Neural crest cell (in vitro differentiated cells): ENCODE results near the gene SEC22B. TPM values are rescaled to one million over a fixed set of nuclear protein-coding genes. Genes with fewer than 3 reads are reported as not detected.
"Not testable (repeated sequence)": the region's sequence is repeated elsewhere in the genome, so short reads cannot be mapped to it uniquely, and the experiment has no call there.

Source experiments
- DNase-seq: peaks from one replicate; pipeline ENCODE4 v3.0.0; 2021; ENCODE audit warnings: low read depth, mixed read lengths, low spot score
- H3K27ac Mint-ChIP-seq: one replicate; pipeline ENCODE4 v1.8.0; 2021; ENCODE audit warnings: mild to moderate bottlenecking, mixed read lengths; ENCODE audit not compliant: unreplicated experiment
- H3K27me3 Mint-ChIP-seq: 2 replicates; pipeline ENCODE4 v1.8.0; 2021; ENCODE audit warnings: low read depth, mild to moderate bottlenecking, mixed read lengths
- H3K36me3 Mint-ChIP-seq: 2 replicates; pipeline ENCODE4 v1.8.0; 2021; ENCODE audit warnings: low read depth, mild to moderate bottlenecking, mixed read lengths
- H3K4me1 Mint-ChIP-seq: 2 replicates; pipeline ENCODE4 v1.8.0; 2021; ENCODE audit warnings: mixed read lengths
- H3K4me3 Mint-ChIP-seq: one replicate; pipeline ENCODE4 v1.8.0; 2021; ENCODE audit warnings: mild to moderate bottlenecking, mixed read lengths
- H3K9me3 Mint-ChIP-seq: 2 replicates; pipeline ENCODE4 v1.8.0; 2021; ENCODE audit warnings: mixed read lengths
- total RNA-seq: library from RNA; stranded (reverse); gene quantifications from 2 replicates; pipeline ENCODE4 v1.2.1, GENCODE V29; 2021
- TF ChIP-seq, protein P1 (sequence below): fragments of 200-600 bp; sonication (generic); conservative IDR thresholded peaks from 2 replicates; pipeline ENCODE4 v1.5.0; 2021; ENCODE audit warnings: antibody characterized with exemption, mild to moderate bottlenecking

Gene SEC22B
- total RNA-seq, 1 donor from 2014 or later = 18.9 TPM

DNA sequence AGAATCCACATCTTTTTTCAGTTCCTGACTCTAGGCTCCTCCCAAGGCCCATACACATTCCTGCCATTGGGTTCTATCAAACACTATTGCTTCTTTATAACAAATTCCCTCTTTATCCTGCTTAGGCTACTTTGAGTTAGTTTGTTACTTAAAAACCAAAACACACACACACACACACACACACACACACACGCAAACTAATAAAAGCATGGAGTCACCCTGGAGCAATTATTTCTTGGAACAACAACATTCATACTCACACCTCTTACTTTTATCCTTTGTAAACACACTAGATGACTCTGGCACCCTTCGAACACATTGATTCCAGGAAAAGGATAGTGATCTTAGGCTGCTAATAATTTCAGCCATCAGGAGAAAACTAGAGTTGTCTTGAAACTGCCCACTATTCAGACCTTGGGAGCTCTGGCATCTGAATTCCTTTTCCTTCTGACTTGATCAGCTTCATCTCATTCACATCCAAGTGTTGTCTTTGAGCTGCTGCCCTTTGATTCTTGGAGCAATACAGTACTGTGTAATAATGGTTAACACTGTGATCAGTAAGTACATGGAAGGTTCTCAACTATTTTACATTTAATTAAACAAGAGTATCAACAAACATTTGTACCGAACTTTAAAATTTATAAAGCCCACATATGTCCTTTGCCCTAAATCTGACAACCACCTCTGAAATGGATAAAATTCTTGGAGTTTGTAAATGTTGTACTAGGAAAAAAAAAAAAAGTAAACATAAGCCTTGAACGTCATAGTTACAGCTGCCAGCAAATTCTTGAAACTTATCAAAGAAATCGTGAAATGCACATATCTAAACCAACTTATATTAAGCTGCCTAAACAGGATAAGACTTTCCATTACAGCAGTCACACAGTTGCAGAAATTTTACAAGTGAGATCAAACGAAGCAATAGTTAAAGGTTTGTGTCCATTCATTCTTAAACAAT, 2.8 kb upstream of the SEC22B start:
- Mint-ChIP-seq H3K36me3 (no peaks in the 10 kb centered on the region), H3K4me3 (peak overlapping the region; percentile 78), H3K9me3 (no peaks in the 10 kb centered on the region), H3K27me3 (no peaks in the 10 kb centered on the region), H3K27ac (no peak overlapping the region), H3K4me1 (peaks cover 23% of the 10 kb centered on the region)
- DNase-seq = no peak
- TF ChIP-seq, protein P1, sequence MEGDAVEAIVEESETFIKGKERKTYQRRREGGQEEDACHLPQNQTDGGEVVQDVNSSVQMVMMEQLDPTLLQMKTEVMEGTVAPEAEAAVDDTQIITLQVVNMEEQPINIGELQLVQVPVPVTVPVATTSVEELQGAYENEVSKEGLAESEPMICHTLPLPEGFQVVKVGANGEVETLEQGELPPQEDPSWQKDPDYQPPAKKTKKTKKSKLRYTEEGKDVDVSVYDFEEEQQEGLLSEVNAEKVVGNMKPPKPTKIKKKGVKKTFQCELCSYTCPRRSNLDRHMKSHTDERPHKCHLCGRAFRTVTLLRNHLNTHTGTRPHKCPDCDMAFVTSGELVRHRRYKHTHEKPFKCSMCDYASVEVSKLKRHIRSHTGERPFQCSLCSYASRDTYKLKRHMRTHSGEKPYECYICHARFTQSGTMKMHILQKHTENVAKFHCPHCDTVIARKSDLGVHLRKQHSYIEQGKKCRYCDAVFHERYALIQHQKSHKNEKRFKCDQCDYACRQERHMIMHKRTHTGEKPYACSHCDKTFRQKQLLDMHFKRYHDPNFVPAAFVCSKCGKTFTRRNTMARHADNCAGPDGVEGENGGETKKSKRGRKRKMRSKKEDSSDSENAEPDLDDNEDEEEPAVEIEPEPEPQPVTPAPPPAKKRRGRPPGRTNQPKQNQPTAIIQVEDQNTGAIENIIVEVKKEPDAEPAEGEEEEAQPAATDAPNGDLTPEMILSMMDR = no peak

DNA sequence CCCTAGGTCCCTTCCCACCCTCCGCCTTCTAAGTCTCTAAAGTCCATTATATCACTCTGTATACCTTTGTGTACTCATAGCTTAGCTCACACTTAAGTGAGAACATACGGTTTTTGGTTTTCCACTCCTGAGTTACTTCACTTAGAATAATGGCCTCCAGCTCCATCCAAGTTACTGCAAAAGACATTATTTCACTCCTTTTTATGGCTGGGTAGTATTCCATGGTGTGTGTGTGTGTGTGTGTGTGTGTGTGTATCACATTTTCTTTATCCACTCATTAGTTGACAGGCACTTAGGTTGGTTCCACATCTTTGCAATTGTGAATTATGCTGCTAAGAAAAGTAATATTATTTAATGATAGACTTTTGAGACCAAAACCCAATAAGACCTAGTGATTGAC, 1.7 kb upstream of the SEC22B start:
- not testable (repeated sequence) for H3K36me3 Mint-ChIP-seq, DNase-seq, H3K27ac Mint-ChIP-seq, H3K27me3 Mint-ChIP-seq, H3K9me3 Mint-ChIP-seq
- H3K4me1 Mint-ChIP-seq = peaks cover 23% of the 10 kb centered on the region
- peak overlapping the region; percentile 25 for H3K4me3 Mint-ChIP-seq

DNA sequence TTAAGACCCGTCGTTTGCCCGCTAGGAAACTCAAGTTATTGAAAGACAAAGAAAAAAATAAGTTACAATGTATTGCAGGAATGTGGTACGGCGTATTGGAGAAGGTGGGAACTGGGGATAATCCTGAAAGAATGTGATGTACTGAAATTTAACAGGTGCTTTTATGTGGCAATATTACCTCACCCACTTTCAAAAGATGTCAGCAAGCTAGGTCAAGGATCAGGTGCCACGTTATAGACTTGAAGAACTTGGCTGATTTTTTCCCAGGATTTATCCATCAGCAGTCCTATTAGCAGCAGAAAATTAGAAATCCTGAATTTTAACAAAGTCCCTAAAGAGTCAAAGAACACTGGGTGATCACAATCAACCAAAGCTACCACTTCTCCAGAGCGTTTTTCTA, 632 bp downstream of the SEC22B start:
- not testable (repeated sequence) for H3K9me3 Mint-ChIP-seq, H3K36me3 Mint-ChIP-seq, DNase-seq, H3K27me3 Mint-ChIP-seq
- H3K4me3 Mint-ChIP-seq = peak overlapping the region; percentile 97
- peaks cover 23% of the 10 kb centered on the region for H3K4me1 Mint-ChIP-seq
- H3K27ac Mint-ChIP-seq = peak overlapping the region; percentile 96

DNA sequence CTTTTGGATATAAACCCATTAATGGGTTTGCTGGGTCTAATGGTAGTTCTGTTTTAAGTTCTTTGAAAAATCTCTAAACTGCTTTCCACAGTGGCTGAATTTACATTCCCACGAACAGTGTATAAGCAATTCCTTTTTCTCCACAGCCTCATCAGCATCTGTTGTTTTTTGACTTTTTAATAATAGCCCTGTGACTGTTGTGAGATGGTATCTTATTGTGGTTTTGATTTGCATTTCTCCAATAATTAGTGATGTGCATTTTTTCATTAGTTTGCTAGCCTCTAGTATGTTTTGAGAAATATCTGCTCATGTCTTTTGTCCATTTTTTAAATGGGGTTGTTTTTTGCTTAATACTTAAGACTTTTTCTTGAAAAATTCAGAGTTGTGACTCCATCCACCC, 11.6 kb downstream of the SEC22B start:
- not testable (repeated sequence) for H3K27ac Mint-ChIP-seq, H3K9me3 Mint-ChIP-seq, H3K4me1 Mint-ChIP-seq, DNase-seq, H3K4me3 Mint-ChIP-seq, H3K27me3 Mint-ChIP-seq, H3K36me3 Mint-ChIP-seq

DNA sequence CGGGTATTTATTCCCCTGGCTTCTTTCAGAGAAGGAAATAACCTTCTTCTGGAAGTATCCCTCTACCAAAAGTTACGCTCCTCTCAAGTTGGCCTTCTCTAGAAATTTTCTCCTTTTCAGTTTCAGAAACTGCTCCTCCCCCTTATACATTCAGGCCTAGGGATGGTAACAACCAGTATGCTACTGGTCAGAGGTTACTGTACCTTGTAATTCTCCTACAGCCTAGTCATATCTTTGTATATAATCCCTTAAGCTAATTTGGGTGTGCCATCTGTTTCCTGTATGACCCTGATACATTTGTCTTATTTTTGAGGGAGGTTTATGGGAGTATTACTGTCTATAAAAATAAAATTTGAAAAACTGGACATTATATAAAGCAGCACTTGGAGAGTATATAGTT, 14.3 kb downstream of the SEC22B start:
- H3K4me1 Mint-ChIP-seq, H3K4me3 Mint-ChIP-seq, H3K27me3 Mint-ChIP-seq, H3K36me3 Mint-ChIP-seq, DNase-seq, H3K27ac Mint-ChIP-seq, H3K9me3 Mint-ChIP-seq: not testable (repeated sequence)

DNA sequence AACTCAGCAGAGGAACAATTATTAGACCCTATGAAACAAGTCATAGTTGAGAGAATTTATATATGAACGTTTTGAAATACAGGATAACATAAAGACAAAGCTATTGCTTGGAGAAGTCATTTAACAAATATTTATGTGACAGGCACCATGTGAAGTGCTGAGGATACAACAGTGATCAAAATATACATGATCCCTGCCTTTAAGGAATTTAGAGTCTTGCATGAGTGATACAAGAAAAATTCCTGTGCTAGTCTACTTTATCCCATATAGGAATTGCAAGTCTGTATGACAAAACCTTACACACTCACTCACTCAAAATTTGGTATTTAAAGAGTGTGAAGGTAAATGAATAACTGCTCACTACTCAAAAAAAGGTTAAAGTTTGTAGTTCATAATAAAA, 17.8 kb downstream of the SEC22B start:
- H3K4me3 Mint-ChIP-seq, H3K4me1 Mint-ChIP-seq, H3K9me3 Mint-ChIP-seq, H3K27me3 Mint-ChIP-seq, H3K36me3 Mint-ChIP-seq, DNase-seq, H3K27ac Mint-ChIP-seq: not testable (repeated sequence)

DNA sequence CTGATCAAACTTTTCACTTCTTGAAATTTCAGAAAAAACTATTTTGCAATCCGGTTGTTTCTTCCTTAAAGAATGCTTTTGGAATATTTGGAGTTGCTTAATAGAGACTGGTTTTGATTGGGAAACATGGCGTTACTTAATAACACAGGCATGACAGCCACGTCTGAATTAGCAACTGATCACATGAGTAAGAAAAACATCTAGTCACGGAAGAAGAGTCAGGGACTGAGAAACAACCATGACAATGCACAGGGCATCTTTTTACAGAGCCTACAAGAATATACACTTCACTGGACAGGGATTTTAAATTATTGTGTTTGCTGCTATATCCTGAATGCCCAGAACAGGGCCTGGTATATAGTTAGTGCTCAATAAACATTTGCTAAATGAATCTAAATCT, 18.2 kb downstream of the SEC22B start:
- not testable (repeated sequence) for DNase-seq, H3K9me3 Mint-ChIP-seq, H3K27me3 Mint-ChIP-seq, H3K27ac Mint-ChIP-seq, H3K4me1 Mint-ChIP-seq, H3K4me3 Mint-ChIP-seq, H3K36me3 Mint-ChIP-seq

DNA sequence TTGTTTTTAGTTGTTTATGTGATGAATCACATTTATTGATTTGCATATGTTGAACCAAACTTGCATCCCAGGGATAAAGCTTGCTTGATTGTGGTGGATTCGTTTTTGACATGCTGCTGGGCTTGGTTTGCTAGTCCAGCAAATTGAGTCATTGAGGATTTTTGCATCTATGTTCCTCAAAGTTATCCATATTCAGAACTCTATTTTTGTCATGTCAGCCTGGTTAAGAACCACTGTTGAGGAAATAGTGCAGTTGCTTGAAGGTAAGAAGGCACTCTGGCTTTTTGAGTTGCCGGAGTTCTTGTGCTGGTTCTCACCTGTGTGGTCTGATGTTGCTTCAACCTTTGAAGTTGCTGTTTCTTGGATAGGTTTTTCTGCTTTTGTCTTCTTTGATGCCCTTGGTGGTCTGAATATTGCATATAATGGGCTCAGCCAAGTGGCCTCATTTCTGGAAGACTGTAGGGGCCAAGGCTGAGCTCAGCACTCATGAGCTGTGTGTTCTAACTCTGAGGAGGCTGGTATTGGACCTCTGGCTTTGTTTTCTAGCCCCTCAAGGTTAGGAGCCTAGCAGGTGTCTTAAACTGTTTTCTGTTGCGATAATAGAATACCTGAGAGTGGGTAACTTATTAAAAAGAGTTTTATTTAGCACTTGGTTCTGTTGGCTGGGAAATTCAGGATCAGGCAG, 26.0 kb downstream of the SEC22B start:
- not testable (repeated sequence) for H3K9me3 Mint-ChIP-seq, H3K4me3 Mint-ChIP-seq, DNase-seq, H3K36me3 Mint-ChIP-seq, H3K4me1 Mint-ChIP-seq, H3K27ac Mint-ChIP-seq, H3K27me3 Mint-ChIP-seq

DNA sequence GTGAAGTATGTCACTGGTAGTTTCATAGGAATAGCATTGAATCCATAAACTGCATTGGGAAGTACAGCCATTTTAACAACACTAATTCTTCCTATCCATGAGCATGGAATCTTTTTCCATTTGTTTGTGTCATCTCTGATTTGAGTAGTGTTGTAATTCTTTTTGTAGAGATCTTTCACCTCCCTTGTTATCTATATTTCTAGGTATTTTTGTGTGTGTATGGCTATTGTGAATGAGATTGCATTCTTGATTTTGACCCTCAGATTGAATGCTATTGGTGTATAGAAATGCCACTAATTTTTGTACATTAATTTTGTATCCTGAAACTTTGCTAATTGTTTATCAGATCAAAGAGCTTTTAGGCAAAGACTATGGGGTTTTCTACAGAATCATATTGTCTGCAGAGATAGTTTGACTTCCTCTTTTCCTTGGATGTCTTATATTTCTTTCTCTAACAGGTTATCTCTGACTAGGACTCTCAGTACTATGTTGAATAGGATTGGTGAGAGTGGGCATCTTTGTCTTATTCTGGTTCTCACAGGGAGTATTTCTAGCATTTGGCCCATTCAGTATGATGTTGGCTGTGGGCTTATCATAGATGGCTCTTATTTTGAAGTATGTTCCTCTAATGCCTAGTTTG, 26.8 kb downstream of the SEC22B start:
- H3K4me3 Mint-ChIP-seq, H3K9me3 Mint-ChIP-seq, H3K27ac Mint-ChIP-seq, H3K4me1 Mint-ChIP-seq, H3K36me3 Mint-ChIP-seq, H3K27me3 Mint-ChIP-seq, DNase-seq: not testable (repeated sequence)
